Activated CD8-positive, alpha-beta memory T cell treated with anti-CD3 and anti-CD28 coated beads, Interleukin-2, amount 50 U/mL, for 48 hours (primary cell): ENCODE measurements around the gene MRPL55.

Source experiments
- DNase-seq: peaks from one replicate; pipeline ENCODE4 v3.0.0-alpha.2; 2020

Gene MRPL55

DNA sequence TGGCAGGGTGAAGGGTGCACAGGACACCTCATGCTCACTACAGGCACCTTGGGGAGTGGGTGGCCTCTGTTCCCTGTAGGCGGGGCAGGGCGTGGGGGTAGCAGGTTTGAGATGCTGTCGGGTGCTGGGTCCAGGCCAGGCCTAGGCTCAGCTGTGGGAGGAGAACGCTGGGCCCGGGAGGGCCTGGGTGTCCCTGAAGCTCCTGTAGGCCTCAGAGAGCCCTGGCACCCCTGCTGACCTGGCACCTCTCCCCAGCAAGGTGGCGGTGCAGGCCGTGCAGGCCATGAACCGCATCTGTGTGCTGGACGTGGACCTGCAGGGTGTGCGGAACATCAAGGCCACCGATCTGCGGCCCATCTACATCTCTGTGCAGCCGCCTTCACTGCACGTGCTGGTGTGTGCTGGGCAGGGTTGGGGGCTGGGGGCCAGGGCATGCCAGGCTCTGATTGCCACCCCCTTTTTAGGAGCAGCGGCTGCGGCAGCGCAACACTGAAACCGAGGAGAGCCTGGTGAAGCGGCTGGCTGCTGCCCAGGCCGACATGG, 38.1 kb upstream of the MRPL55 start:
- DNase-seq: no peak

DNA sequence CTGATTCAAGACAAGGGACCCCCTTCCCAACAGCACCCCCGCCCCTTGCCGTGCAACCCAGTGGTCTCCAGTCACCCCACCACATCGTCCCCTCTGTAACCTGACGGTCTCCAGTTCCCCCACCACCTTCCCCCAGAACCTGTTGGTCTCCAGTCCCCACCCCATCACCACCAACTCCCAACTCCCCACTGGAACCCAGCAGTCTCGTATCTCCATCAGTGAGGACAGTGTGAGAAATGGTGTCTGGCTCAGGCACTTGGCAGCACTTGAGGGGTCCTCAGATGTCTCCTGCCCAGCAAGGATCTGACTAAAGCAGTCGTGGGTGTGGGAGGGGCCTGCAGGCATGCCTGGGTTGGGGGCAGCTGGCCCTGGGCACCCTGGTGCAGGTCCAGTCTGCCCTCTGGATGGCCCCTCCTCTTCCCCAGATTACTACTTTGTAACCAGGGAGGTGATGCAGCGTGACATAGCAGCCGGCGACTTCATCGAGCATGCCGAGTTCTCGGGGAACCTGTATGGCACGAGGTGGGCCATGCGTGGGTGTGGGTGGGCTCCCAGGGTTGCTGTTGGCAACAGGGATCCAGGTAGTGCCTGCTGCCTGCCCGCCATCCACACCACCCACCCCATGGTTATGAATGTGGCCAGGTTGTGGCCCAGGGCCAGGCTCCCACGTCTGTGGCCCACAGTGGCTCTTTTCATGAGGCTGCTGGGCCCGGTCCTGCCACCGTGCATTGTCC, 37.5 kb upstream of the MRPL55 start:
- no peak for DNase-seq

DNA sequence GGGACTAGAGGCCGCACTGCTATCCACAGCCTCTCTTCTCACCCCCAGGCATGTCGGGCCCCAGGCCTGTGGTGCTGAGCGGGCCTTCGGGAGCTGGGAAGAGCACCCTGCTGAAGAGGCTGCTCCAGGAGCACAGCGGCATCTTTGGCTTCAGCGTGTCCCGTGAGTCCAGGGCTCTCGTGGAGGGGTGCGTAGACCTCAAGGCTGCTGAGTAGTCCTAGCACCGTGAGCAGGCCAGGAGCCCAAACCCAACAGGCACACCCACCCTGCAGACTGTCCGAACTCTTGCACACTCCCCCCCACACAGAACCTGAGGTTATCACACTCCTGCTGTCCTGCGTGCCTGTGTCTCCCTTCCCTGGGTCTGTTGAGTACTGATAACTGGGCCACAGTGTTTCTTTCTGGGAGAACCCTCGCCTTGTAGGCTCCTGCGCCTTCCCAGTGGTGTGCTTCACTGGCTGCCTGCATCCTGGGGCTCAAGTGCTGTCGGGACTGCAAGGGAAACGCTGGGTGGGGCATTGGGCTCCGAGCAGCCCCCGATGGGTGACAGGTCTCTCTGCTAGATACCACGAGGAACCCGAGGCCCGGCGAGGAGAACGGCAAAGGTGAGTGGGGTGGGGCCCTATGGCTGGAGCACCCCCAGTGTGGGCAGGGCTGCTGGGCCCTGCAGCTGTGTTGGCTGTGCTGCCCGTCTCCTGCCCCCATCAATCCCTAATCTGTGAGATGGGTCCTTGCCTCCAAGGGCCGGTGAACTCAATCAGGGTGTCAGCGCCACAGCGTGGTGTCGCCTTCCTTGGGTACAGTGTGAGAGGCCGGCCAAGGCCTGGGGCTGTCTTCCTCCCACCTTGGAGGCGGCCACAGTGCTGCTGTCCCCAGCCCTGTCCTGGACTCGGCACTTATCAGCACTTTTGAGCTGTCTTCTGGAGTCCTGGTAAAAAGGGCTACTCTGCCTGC, 36.6 kb upstream of the MRPL55 start:
- DNase-seq: no peak

DNA sequence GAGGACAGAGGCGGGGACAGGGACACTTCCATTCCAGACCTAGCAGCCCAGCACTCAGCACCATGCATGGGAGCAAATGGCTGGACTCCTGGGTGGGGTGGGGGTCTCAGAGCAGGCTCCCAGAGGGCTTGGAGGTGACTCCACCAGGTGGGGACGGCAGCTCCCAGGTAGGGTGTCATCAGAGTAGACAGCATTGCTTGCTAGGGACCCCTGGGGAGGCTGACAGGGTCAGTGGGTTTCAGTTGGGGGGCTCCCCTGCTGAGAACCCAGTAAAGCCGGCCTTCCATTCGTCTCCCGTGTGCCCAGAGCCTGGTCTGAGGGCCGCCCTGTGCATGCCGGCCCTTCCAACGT, 35.9 kb upstream of the MRPL55 start:
- DNase-seq: no peak

DNA sequence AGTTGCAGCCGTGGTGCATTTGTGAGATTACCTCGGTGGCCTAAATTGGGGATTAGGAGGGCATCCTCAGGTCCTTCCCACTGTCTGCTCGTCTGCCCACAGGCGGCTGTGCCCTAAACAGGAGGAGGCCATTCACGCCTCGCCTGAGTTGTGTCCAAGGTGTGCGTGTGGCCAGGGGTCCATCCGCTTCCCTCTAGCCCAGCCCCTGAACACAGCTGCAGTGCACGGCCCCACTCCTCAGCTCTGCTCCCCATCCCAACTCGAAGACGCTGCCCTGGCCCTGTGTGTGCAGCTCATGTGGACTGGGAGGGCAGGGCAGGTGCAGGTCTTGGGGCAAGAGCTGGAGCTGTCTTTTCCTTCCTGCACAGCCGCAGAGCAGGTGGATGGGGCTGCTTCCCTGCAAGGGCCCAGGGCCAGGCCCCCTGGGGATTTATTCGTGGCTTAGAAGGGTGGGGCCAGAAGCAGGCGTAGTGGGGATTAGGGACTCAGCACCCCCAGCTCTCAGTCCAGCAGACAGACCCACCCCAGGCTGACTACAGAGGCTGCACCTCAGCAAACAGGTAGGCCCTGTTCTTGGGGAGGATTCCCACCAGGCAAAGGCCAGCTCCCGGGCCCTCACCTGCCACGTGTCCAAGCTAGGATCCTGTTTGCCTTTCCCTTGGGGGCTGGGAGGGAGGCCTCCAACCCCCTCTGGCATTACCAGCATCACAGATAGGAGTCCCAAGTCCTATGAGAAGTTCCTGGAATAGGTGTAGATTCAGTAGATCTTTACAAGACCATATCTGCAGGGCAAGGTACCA, 35.3 kb upstream of the MRPL55 start:
- DNase-seq: no peak

DNA sequence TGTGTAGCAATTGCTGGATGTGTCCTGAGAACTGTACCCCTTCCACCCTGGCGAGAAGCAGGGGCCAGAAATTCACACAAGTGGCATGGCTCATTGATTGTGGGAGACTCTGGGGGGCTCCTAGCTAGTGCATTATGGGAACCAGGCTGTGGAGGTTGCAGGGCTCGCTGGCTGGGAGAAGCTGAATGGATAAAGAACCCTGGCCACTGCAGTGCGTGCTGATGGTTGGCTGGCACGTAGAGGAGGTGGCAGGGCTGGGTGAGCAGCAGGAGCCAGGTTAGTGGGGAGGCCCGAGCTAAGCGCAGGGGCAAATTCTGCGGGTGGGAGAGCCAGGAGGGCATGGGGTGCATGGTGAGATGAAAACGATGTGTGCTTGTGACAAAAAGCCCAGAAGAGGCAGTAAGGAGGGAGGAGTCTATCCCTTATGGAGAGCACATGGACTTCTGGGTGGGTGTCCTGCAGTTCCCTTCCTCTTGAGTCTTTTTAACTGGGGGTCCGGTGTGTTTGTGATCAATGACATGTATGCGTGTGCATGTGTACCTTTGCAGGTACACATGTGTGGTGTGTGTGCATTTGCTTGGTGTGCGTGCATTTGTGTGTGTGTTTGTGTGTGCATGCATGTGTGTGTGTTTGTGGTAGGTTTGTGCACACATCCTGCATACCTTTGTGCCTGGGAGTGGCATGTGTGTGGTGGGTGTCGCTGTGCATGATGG, 34.5 kb upstream of the MRPL55 start:
- no peak for DNase-seq

DNA sequence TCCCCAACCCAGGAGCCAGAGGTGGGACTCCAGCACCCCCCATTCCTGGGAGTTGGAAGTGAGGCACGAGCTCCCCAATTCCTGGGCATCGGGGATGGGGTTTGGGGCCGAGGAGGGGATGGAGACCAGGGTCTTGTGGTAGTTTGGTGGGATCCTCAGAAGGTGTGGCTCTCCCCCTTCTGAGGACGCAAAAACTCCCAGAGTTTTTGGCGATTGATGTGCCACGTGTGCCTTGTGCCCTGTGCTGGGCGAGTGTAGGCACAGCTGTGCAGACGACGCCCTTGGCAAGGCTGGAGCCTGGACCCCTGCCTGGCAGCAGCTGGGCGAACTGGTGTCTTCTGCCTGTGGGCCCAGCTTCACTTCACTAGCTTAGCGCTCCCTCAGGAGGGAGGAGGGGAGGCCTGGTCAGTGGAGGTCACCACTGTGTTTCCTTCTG, 33.6 kb upstream of the MRPL55 start:
- DNase-seq: no peak

DNA sequence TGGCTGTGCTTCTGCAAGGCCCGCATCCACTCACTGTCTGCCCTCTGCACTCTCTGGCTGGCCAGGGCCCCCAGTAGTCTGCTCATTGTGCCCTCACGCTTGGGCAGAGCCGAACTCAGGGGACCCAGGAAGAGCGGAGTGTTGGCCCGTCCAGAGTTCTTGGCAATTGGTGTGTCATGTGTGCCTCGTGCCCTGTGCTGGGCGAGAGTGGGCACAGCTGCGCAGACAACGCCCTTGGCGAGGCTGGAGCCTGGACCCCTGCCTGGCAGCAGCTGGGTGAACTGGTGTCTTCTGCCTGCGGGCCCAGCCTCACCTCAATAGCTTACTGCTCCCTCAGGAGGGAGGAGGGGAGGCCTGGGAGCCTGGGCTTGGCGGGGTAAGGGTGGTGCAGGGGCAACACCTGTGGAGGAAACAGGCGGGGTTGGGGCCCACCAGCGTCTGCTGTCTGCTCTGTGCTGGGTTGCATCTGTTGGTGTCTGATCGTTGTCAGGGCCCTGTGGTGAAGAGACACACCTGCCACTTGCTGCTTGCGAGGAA, 33.1 kb upstream of the MRPL55 start:
- peak; percentile 53 for DNase-seq

DNA sequence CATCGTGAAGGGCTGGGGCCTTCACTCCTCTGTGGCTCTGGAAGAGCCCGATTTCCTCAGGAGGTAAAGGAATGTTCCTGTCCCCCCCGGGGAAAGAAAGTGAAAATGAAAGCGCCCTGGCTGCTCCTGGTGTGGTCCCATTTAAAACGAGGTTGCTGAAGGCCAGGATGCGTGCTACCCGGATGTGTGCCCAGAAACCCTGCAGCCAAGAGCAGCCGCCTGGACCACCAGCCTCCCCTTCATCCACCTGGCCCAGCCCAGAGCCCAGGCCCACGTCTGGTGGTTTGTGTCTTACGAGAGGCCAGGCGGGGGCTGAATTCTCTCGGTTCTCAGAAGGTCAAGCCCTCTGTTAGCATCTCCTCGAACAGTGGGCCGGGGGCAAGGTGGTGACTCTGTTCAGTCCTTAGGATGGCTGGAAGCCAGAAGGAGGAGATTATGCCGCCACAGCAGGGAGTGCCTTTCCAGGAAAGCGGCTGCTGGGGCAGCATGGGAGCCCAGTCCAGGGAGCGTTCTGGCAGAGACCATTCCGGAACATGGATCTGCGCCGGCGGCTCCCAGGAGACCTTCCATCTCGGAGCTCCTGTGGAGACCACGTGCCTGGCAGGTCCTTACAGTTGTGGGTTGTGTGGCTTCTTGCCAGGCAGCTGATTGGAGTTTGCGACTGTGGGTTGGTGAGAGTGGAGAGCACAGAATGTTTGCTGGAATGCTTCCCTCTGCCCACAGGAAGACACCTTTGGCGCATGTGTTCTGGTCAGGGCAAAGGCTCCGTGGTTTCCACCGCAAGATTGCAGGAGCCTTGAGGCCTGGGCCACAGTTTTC, 32.3 kb upstream of the MRPL55 start:
- peak; percentile 64 for DNase-seq

DNA sequence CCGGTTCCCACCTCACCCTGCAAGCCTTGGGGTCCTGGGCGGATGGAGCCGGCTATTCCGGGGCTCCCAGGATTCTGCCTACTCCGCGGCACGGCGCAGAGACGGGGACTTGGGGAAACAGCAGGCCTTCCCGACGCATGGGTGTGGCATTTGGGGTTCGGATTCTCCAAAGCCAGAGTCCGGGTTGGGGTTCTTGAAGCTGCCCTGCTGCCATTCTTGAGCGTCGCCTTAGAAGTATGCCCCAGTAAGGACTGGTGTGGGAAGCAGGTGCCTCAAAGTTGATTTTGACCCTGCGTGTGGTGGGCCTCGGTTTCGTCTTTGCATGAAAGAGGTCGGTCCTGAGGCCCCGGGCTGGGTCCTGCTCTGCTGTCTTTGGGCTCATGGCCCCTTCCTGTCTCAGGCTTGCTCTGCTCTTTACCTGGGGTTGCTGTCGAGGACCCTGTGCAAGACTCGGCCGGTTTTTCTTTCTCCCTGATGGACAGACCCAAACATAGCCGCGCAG, 31.7 kb upstream of the MRPL55 start:
- DNase-seq: no peak

DNA sequence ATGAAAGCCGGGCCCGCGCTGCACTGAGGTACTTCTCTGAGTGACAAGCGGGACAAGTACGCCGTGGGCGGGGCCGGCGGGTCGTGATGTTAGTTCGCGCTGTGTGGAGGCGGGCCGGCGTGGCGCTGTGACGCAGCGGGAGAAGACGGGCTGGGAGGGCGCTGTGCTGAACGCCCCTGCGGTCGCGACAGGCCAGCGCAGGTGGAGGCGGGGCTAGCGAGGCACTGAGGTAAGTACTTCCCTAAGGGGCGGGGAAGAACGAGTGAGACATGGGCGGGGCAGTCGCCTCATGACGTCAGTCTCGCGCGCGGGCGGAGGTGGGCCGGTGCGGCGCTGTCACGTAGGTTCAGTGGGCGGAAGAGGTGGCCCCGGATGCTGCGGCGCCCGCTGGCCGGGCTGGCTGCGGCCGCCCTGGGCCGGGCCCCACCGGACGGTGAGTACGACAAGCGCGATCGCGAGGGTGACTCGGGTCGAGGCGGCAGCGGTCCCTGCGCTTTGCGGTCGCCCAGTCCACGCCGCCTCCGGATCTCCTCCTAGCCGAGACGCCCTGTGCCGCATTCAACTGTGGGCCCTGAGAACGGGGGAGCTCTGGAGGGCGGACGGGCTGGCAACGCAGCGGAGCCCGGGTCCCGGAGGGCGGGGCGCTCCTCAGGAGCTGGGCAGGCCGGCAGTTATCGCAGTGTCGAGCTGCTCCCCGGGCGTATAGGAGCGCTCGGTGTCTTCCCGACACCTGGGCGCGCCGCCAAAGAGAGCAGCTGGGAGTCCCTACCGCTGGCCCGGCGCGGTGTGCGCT, 31.0 kb upstream of the MRPL55 start, which contains the start of gene GUK1:
Gene GUK1 (plus strand): TSS at position 349 of the 793 bp plus-strand sequence. CDS start 24 bp downstream, at position 373.
- DNase-seq: peak; percentile 100

DNA sequence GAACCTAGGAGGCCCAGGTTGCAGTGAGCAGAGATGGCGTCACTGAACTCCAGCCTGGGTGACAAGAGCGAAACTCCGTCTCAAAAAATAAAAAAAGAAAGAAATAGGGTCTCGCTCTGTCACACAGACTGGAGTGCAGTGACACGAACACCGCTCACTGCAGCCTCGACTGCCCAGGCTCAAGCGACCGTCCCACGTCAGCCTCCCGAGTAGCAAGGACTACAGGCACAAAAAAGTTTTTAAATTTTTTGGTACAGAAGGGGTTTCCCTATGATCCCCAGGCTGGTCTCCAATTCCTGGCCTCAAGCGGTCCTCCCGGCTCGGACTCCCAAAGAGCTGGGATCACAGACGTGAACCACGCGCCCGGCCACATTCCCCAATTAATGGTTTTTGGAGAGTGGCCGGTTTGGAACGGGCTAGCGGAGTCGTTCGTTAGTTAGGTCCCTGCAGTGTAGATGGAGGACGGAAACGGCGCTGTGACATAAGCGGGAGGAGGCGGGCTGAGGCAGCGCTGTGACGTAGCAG, 30.4 kb upstream of the MRPL55 start:
- no peak for DNase-seq

DNA sequence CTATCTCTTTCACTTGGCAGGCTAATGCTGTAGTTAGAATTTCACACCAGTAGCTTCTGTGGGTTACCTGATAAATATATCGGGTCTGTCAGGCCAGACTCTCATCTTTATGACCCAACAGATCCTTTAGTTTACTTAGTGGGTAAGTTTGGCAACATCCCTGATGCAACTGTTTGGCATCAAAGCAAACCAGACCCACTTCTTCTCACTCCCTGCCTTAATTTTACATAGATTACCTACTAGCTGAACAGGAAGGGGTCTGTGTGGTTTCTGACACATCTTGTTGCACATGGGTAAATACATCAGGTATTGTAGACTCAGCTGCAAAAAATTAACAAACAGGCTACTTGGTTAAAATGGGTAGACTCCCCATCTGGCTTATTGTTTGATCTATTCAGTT, 27.8 kb upstream of the MRPL55 start:
- DNase-seq: no peak

DNA sequence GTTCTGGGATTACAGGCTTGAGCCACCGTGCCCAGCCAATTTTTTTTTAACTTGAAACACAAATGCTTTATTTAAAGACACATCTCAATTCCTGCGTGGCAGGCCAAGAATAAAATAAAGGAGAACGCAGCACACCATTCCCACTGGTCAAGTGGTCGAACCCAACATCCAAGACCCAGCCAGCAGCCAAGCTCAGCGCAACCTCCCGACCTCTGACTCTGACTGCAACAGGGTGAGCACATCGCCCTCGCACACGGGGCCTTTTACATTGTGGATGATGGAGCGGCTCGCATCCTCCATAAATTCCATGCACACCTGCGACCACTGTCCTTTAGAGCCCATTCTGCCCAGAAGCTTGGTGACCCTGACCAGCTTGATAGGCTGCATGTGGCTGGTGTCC, 25.5 kb upstream of the MRPL55 start:
- DNase-seq: no peak

DNA sequence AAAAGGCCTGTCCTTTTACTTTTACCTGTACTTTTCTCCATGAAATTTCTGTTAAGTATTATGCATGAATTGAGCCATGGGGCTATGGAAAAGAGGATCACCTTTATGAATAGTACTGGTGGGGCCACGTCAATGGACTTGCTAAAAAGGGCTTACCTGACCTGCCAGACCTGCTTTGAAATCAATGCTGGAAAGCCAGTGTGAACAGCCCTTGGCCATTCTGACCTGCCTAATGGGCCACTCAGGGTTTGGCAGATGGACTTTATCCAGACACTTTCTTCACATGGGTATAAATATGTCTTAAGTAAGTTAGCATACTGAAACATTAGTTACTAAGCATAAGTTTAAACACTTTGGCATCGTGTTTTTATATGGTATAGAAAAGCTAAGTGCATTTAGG, 22.7 kb upstream of the MRPL55 start:
- DNase-seq: no peak

DNA sequence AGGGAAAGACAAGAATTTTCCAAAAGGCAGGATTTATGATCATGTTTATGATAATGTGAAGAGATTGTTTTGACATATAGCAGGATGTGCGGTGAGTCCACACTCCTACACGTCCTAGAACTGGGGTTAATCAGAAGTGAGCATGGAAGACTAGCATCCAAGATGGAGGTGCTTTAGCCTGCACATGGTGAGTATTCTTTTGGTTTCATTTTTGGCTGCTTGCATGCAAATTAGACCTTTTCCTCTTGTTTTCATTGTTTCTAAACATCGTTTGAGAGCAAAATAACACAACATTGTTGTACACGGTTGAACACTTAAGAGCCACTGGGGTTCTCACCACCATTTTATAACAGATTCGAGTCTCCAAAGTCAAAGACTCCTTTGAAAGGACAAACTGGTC, 16.1 kb upstream of the MRPL55 start:
- no peak for DNase-seq

DNA sequence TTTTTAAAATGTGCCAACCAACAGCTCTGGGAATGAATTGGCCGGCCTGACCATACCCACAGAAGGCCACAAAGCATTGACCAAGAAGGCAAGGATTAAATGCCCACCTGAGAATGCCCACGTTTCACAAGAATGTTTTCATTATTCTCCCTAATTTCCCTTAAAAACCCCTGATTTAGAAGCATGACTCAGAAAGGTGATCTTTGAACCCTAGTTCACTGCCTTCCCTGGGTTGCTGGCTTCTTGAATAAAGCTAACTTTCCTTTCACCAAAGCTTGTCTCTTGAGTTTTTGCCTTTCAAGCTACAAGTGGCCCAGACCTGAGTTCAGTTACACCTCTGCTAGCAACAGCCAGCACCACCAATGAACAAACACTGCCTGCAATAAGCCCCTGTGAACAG, 14.4 kb upstream of the MRPL55 start:
- no peak for DNase-seq

DNA sequence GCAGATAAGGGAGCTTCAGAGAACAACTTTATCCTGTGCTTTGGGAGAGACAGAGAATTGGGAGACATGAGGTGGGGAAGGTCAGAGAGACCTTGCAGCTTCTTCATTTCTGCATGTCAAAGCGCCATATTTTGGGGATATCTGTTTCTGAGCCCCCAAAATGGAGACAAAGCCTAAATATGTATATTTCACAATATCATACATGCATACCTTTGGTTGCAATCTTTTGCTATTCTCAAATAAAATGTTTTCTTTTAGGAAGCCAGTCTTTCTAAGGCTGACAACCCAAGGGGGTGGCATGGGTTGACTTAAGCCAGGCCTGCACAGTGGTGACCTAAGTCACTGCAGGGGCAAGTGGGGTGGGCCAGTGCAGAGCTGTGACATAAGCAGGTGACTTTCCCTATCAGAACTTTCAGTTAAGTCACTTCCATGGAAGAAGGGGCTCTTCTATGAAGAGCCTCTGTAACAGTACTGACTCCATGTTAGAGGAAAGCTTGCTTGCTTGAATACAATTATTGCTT, 13.9 kb upstream of the MRPL55 start:
- no peak for DNase-seq

DNA sequence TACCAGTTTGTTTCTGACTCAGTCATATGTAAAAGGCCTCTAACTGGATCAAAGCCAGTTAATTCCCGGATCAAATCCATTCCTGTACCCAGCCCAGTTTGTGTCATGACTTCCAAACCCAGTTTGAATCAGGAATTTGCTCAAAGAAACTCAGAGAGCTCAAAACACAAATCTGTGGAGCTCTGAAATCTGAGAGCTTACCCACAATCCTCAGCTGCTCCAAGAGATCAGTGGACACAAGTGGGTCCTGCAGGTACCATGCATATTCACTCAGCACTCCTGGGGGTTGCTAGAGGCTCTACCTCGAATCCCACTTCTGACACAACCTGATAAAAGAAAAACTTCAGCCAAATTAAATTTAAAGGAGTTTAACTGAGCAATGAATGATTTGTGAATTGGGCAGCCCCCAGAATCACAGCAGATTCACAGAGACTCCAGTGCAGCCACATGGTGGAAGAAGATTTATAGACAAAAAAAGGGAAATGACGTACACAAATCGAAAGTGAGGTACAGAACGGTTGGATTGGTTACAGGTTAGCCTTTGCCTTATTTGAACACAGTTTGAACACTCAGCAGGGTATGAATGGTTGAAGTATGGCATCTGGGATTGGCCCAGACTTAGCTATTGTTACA, 11.9 kb upstream of the MRPL55 start:
- DNase-seq: no peak
